Activated CD4-positive, alpha-beta T cell treated with anti-CD3 and anti-CD28 coated beads, Interleukin-2, amount 50 U/mL, for 4 hours (primary cell): ENCODE data around the gene FEM1C.
"Not testable (repeated sequence)": the region's sequence is repeated elsewhere in the genome, so short reads cannot be mapped to it uniquely, and the experiment has no call there.

Experiments used
- DNase-seq, 2 experiments: peaks; one replicate each; pipeline ENCODE4 v3.0.0-alpha.2; 2020

FEM1C gene

GRCh38 chr5:115514220-115514619 is 30.4 kb downstream of the FEM1C start:
- DNase-seq: no peak

GRCh38 chr5:115511632-115512031 is 32.9 kb downstream of the FEM1C start:
- no peak for DNase-seq

GRCh38 chr5:115510145-115510645 is 34.4 kb downstream of the FEM1C start:
- DNase-seq: no peak

DNA sequence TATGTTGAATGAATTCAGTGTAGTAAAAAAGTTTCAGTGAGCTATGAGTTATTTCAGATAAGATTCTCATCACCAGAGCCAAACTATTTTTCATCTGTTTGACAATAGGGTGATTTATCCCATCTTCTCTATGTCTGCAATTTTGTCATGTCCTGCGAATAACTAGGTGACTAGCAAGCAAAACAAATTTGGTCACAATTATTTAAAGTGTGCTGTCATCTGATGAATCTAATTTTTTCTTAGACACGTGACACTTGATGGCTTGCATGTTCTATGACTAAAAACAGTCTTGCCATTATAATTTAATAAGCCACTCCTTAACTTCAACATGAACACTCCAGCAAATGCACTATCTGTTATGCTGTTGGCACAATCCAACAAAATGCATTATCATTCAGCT is 35.0 kb downstream of the FEM1C start:
- no peak for DNase-seq

DNA sequence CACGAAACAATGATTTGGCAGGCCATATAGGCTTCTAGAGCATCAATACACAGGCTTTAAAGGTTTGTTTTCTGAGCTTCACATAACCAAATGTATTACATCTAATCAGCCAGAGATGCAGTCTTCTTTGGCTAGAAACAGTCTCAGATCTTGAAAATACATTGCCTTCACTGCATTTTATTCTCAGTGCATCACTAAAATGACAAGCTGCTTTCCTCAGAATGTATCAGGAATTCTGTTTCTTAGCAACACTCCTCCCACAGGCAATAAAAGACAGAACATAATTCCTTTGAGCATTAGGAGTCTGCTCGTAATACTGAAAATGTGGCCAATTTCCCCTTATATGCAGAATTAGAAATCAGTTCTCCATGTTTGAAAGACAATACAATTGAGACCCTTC is 36.9 kb downstream of the FEM1C start:
- DNase-seq: no peak

DNA sequence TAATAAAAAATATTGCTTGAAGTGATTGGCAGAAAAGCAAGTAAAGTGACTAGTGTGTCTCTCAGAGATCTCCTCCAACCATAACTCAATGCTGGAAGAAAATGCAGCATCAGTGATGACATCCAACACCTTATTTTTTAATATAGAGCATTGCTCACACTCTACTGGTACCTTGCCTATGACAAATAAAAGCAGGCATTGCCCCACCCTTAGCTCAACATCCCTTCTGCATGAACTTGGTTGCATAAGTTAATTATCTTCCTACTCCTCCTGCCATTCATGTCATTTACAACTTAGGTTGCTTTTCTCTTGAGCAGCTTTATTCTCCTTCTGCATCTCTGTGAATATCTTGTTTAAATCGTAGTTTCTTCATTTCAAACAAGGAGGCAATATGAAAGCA is 41.2 kb downstream of the FEM1C start:
- DNase-seq: no peak

GRCh38 chr5:115501464-115502210 is 42.9 kb downstream of the FEM1C start:
- DNase-seq: no peak

- no peak for DNase-seq
These were observed 44.4 kb downstream of the FEM1C start for GRCh38 chr5:115500225-115500624.

- no peak for DNase-seq
These were observed 47.5 kb downstream of the FEM1C start for GRCh38 chr5:115496936-115497576.

DNA sequence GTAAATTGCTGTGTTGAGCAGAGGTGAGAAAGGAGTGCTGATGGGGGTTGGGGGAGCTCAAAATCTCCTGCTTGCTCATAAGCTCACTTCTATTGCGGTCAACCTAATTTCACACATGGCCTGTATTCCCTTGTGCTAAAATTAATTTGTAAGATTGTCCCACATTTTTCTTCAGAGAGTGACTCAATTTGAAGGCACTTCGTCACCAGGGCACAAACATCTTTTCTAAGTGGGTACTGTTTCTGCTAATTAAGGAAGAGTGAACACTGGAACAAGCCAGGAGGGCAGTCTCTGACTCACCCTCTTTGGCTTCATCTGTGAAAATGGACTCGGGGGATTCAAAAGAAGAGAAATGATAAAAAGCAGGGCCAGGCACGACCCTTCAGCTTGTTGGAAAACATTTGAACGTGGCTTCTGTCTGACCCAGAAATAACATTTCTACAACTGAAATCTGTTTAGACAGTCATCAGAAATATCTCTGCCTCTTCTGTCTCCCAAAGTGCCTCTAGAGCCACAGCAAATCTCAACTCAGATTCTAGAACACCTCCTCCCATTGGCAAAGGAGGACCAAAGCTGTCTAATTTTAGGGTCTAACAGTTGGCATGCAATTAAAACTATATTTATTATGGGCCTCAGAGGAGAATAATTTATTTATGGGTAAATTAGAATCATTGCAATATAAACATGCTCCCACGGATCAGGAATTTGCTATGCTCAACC is 49.8 kb downstream of the FEM1C start:
- DNase-seq: no peak

- DNase-seq: no peak
These were observed 54.0 kb downstream of the FEM1C start for GRCh38 chr5:115490596-115490995.

GRCh38 chr5:115489733-115490132 is 54.8 kb downstream of the FEM1C start:
- DNase-seq: no peak

DNA sequence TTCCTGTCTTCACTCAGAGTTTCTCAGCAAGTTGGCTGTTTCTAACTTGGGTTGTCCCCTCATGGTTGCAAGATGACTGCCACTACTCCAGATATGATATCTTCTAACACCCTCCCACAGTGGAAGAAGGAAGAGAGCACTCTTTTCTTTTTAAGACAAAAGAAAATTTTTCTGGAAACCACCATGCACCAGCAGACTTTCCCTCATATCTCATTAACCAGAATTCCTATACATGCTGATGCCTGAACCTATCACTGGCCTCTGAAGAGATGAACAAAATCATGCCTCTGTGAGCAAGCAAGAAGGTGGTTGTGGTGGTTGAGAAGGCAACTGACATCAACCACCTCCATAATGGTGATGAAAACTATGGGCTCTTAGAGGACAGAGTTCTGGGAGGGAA is 56.8 kb downstream of the FEM1C start:
- no peak for DNase-seq

- no peak for DNase-seq
These were observed 57.4 kb downstream of the FEM1C start for GRCh38 chr5:115487168-115487567.

- DNase-seq: no peak
These were observed 57.8 kb downstream of the FEM1C start for GRCh38 chr5:115486728-115487127.

DNA sequence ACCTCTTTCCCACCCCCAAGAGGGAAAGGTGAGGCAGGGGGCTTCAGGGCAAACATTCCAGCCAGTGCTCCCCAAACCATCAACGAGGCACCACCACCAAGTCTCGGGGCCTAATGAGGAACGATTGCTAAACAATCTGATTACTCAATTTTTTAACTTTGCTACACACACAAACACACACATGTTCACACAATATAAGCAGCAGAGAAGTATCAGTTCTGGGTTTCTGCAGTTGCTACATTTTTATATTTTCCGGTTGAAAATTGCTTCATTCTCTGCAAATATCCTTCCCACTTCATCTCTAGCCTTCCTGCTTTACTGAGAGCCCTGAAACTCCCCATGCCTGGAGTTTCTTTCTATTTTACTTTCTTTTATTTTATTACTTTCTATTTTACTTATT is 60.2 kb downstream of the FEM1C start:
- no peak for DNase-seq

DNA sequence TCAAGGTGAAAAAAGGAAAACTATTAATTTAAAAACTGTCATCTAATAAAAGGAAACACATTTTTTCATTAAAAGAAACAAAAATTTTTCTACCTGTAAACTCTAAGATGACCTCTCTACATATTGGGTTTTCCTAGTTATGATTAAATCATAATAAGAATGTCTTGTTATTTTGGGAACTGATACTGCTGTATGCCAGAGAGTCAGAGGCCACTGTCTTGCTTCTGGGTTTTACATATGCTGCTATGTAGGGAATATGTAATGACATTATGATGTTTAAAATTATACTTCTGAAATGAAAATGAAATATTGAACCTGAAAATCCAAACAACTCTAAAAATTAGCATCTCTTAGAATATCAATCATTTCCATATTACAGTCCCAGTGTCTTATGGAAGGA is 63.7 kb downstream of the FEM1C start:
- no peak for DNase-seq

- DNase-seq: no peak
These were observed 64.3 kb downstream of the FEM1C start for GRCh38 chr5:115480271-115480670.

DNA sequence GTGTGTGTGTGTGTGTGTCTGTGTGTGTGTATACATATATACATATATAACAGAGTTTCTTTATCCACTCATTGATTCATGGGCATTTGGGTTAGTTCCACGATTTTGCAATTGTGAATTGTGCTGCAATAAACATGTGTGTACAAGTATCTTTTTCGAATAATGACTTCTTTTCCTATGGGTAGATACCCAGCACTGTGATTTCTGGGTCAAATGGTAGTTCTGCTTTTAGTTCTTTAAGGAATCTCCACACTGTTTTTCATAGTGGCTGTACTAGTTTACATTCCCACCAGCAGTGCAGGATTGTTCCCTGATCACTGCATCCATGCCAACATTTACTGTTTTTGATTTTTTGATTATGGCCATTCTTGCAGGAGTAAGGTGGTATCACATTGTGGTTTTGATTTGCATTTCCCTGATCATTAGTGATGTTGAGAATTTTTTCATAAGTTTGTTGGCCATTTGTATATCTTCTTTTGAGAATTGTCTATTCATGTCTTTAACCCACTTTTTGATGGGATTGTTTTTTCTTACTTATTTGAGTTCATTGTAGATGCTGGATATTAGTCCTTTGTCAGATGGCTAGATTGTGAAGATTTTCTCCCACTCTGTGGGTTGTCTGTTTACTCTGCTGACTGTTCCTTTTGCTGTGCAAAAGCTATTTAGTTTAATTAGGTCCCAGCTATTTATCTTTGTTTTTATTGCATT is 65.3 kb downstream of the FEM1C start:
- not testable (repeated sequence) for DNase-seq

- no peak for DNase-seq
These were observed 66.3 kb downstream of the FEM1C start for GRCh38 chr5:115478281-115478680.

DNA sequence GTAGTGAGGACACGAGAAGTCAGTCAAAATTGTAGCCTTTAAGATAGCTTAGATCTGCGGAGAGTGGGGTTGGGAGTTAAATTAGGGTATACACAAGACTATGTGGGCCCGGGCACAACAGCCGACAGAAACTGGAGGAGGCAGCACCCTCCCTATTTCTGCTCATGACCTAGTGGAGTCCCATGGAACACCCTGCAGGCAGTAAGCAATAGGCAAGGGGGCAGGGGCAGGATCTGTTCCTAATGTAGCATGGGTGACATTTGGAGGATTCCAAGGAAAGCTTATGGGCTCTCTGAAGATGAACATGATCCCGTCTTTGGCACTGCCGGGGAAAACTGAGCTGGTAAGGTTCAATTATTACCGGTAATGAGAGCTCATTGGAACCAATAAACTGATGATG is 67.0 kb downstream of the FEM1C start:
- no peak for DNase-seq

DNA sequence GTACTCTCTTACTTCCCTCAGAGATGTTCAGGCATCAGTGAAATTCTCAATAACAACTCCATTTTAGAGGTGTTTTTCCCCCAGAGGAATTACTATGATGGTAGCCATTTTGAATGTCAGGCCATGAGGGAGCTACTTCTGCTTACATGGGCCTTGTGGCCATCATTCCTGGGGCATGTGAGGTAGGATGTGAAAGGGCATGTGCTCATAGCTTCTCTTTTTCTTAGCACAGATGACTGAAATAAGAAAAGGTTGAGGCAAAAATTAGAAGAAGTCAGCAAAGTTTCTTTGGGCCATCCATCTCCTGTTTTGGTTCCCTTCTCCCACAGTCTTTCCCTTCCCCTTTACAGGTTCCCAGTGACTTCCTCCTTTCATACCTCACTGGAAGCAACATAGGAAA is 68.8 kb downstream of the FEM1C start:
- DNase-seq: no peak
